HG03457 (cell line): ENCODE results near the gene UPF1.

ENCODE experiments used
- ATAC-seq: cut with Tn5 transposase; IDR thresholded peaks from one replicate; pipeline ENCODE4 v1.9.1; 2021; ENCODE audit warnings: moderate number of reproducible peaks; ENCODE audit not compliant: unreplicated experiment

The UPF1 gene

GRCh38 chr19:18834644-18834984 is 2.9 kb downstream of the UPF1 start:
- no peak for ATAC-seq

GRCh38 chr19:18839465-18840287 is 7.9 kb downstream of the UPF1 start:
- no peak for ATAC-seq

DNA sequence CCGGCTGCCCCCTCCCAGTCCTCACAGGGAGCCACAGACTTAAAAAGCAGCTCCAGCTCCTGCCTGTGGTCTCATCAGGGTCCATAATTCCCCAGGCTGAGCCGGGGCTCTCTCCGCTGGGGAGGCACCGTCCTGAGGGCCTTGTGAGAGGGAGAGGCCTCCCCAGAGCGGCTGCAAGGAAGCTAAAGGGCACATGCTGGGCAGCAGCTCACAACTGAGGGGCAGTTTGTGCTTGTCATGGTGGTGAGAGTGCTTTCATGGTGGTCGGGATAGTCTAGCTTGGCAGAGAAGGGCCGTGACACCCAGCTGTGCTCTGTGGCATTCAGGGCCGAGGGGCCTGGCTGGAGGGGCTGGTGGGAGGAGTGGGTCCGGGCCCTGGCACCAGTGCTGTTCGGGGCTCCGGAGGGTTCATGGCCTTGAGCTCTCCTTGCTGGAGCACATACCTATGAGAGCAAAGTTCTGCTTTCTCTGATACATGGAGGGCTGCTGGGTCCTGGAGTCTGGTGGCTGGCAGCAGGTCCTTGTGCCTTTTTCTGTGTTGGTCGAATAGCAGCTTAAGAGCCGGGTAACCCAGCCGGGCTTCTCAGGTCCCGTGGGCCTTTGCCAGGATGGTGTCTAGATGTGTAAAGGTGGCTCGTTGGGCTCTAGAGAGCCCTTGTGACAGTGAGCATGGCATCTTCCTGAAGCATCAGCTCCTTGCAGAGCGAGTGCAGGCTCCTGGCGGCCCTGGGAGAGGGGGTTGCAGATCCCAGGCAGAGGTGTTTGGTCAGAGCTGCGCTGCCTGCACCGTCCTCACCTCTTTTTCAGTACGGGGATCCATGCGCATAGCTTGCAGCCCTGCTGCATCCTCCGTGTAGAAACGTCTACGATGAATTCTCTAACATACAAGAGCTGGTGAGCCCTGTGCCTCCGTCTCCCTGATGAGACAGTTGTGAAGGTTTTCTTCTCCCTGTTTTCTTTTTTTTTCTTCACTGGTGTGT is 8.8 kb downstream of the UPF1 start:
- no peak for ATAC-seq

DNA sequence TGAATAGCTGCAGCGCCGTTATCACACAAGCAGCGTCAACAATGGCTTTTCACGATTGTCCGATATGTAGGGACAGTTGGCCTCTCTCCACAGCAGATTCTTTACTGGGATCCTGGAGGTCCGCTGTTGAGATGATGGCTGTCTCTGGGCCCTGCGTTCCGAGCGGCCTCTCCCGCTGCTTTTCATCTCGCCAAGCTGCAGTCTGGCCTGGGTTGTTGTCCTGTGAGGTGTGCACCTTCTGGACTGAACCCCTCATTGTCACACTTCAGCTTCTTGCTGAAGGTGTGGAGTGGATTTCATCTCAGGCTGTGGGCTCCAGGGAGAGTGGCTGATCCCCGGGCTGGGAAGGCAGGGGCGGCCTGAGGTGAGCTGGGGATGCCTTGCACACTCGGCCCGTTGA is 9.6 kb downstream of the UPF1 start:
- no peak for ATAC-seq

DNA sequence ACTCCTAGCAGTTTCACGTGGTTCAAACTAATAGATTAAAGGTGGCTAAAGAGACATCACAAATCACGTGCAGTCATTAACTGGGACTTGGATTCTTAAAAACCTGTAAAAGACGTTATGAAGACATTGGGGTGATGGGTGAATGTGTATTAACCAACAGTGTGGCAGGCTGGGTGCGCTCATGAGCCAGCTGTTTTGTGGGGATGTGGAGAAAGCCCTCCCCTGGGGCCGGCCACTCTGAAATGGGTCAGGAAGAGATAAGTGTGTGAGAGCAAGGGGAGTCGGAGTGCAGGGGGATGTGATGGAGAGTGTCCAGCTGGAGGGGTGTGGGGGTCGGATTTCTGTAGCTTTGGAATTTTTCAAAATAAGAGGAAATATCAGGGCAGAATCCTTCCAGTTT is 10.4 kb downstream of the UPF1 start:
- no peak for ATAC-seq

GRCh38 chr19:18843960-18844359 is 12.2 kb downstream of the UPF1 start:
- ATAC-seq, result no peak

- ATAC-seq, result no peak
Measured at GRCh38 chr19:18844806-18845329, 13.1 kb downstream of the UPF1 start.

GRCh38 chr19:18845961-18846360 is 14.2 kb downstream of the UPF1 start:
- ATAC-seq, result no peak

- no peak for ATAC-seq
Measured at GRCh38 chr19:18846862-18847548, 15.2 kb downstream of the UPF1 start.

GRCh38 chr19:18847549-18848463 is 16.0 kb downstream of the UPF1 start:
- ATAC-seq, result no peak

DNA sequence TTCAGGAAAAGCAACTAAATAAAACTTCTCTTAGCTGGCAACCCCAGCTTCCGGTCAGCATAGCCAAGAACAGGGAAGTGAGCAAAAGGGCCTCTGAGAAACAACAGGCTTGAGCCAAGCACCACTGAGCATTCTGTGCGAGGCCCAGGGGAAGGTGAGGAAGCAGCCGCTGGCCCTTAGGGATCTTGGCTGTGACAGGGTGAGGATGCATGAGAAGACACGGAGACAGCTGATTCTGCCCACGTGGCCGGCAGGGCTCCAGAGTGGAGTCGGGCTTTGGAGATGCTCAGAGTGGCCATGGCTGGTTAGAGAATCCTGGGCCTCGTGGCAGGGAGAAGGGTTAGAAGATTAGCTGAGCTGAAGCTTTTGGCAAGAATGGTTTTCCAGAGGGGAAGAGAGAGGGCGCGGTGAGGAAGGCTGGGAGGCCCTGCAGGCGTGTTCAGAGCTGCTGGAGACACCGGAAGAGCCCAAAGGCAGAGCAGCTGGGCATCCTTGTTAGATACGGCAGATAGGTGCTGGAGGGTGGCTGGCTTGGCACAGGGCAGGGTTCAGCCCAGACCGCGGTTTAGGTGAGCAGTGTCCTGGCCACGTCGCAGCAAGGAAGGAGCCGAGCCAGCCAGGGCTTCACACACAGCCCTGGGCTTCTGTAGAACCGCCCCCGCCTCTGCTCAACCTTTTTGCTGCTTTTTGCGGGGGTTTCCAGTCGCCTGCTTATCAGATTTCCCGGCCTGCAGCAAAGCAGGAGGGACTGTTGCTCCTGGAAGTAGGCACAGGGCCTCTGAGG is 17.3 kb downstream of the UPF1 start:
- no peak for ATAC-seq

- ATAC-seq, result no peak
Measured at GRCh38 chr19:18849838-18850400, 18.2 kb downstream of the UPF1 start.

DNA sequence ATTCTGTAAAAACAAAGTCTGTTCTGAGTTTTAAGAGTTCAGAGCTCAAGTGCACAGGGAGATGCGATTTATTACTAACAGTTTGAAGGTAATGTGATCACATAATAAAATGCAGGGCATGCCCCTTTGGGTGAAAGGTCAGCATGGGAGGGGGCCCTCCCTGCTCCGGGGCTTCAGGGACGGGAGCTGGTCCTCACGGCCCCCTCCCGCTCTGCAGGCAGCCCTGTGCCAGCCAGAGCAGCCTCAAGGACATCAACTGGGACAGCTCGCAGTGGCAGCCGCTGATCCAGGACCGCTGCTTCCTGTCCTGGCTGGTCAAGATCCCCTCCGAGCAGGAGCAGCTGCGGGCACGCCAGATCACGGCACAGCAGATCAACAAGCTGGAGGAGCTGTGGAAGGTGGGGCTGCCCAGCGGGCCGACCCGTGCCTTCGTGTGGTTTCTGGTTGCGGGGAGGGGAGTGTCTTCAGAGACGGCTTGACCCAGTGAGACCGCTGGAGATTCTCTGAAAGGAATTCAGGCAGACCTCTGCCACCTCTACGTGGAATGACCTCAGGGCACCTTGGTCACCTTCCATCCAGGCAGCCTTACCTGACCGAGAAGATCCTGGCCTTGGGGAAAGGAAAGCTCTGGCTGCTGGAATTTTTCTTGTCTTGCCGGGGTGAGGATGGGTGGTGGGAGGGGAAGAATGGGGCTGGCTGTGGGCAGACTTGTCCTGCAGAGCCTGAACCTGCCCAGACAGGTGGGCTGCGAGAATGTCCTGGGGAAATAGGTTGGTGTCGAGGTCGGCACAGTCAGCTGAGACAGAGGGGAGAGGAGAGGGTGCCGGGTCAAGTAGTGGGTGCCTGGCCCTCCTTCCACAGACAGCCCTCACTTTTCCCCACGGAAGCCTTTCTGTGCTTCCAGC is 19.0 kb downstream of the UPF1 start:
- no peak for ATAC-seq

DNA sequence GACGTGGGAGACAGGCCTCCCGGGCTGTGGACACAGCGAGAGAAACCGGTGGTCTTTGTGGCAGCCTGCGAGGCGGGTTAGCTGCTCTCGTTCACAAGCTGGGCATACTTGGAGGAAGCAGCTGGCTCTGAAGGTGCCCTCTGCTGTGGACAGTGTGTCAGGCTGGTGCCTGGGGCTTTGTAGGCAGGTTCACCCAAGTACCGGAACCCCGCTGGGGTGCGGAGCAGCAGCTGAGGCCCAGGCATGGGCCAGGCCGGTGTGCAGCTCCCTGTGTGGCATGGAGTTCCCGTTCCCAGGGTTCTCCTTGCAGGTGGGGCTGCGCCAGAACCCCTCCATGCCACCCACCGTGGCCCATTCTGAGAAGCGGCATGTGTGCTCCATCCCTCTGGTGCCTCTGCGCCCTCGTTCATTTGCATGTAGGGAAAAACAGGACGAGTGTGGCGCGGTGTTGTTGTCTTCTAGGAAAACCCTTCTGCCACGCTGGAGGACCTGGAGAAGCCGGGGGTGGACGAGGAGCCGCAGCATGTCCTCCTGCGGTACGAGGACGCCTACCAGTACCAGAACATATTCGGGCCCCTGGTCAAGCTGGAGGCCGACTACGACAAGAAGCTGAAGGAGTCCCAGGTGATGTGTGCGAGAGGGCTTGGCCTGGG is 20.0 kb downstream of the UPF1 start:
- no peak for ATAC-seq

GRCh38 chr19:18852648-18853047 is 20.9 kb downstream of the UPF1 start:
- no peak for ATAC-seq

DNA sequence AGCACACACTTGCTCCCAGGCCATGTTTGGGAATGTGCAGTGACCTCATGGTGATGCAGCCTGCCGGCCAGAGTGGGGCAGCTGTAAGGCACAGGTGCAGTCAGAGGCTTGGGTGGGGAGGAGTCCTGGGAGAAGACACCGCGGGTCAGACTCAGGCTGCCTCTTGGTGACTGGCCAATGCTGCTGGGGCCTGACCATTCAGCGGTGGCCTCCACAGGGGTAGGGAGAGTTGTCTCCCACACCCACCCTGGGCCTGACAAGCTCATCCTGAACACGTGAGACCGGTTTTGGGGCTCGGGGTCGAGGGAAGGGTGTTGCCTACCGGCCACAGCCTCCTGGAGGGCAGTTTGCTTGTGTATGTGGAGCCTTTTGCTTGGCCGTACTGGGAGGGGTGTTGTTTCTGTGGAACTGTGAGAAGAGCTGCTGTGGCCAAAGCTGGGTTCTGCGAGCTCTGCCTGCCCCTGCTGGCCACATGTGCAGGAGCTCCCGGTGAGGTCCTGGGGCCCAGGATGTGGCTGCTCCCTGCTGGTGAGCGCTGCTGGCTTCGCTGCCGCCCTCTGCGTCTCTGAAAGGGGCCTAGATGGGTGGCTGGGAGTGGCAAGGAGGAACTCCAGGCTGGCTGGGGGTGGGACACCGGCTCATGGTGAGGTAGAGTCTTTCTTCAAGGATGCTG is 22.1 kb downstream of the UPF1 start:
- ATAC-seq, result no peak

- no peak for ATAC-seq
Measured at GRCh38 chr19:18854982-18855381, 23.2 kb downstream of the UPF1 start.
